Measurements from ENCODE around the gene BEST1.
"Not testable (repeated sequence)": the region's sequence is repeated elsewhere in the genome, so short reads cannot be mapped to it uniquely, and the experiment has no call there.

Gene BEST1

GRCh38 chr11:61964666-61965271, 14.6 kb downstream of the BEST1 start:
- DNase-seq = not testable (repeated sequence)

- no peak for DNase-seq
These were observed 16.6 kb downstream of the BEST1 start for GRCh38 chr11:61966734-61967115.

- DNase-seq = peak; percentile 14
These were observed 17.2 kb downstream of the BEST1 start, which contains the start of gene FTH1 for GRCh38 chr11:61967116-61967923. Gene FTH1 (minus strand): TSS chr11:61967634. CDS start chr11:61967425, 209 bp downstream.

- no peak for DNase-seq
These were observed 18.0 kb downstream of the BEST1 start for GRCh38 chr11:61967924-61968757.

GRCh38 chr11:61968758-61969390, 18.7 kb downstream of the BEST1 start:
- DNase-seq = no peak

- no peak for DNase-seq
These were observed 19.2 kb downstream of the BEST1 start for GRCh38 chr11:61969391-61969758.

- no peak for DNase-seq
These were observed 19.9 kb downstream of the BEST1 start for GRCh38 chr11:61969838-61970662.

GRCh38 chr11:61971248-61972111, 21.3 kb downstream of the BEST1 start:
- DNase-seq = peak; percentile 28

GRCh38 chr11:61972112-61972671, 22.0 kb downstream of the BEST1 start:
- DNase-seq = no peak

- no peak for DNase-seq
These were observed 22.7 kb downstream of the BEST1 start for GRCh38 chr11:61972672-61973475.

- DNase-seq = no peak
These were observed 23.5 kb downstream of the BEST1 start for GRCh38 chr11:61973476-61974162.

GRCh38 chr11:61974766-61975631, 24.8 kb downstream of the BEST1 start:
- DNase-seq = no peak

- DNase-seq = no peak
These were observed 25.7 kb downstream of the BEST1 start for GRCh38 chr11:61975638-61976419.

GRCh38 chr11:61976420-61976800, 26.3 kb downstream of the BEST1 start:
- DNase-seq = no peak

GRCh38 chr11:61976813-61977475, 26.8 kb downstream of the BEST1 start:
- no peak for DNase-seq

- no peak for DNase-seq
These were observed 28.8 kb downstream of the BEST1 start for GRCh38 chr11:61978703-61979661.
